ENCODE measurements around the gene TMEM129. TPM values are rescaled to one million over a fixed set of nuclear protein-coding genes. Genes with fewer than 3 reads are reported as not detected.

Gene TMEM129
- total and polyA plus RNA-seq, 2 experiments from 2014 or later = 137 to 174 TPM

- Histone ChIP-seq H3K27me3 (no peaks in the 10 kb centered on the region), H3K9me3 (ENCODE audit: low read depth) (no peaks in the 10 kb centered on the region), H3K4me1 (ENCODE audit: low read depth) (no peaks in the 10 kb centered on the region), H3K36me3 (no peaks in the 10 kb centered on the region), H3K27ac (no peak overlapping the region), H3K4me3 (no peak overlapping the region)
- no peak for DNase-seq (ENCODE audit: low read depth in 1 of 2, low spot score in 1 of 2)
- no peak for TF ChIP-seq CTCF (IDR thresholded peaks at IDR 0.05; ENCODE audit: low read depth, low read length)
These were observed 38.7 kb upstream of the TMEM129 start for GRCh38 chr4:1759818-1760223.

DNA sequence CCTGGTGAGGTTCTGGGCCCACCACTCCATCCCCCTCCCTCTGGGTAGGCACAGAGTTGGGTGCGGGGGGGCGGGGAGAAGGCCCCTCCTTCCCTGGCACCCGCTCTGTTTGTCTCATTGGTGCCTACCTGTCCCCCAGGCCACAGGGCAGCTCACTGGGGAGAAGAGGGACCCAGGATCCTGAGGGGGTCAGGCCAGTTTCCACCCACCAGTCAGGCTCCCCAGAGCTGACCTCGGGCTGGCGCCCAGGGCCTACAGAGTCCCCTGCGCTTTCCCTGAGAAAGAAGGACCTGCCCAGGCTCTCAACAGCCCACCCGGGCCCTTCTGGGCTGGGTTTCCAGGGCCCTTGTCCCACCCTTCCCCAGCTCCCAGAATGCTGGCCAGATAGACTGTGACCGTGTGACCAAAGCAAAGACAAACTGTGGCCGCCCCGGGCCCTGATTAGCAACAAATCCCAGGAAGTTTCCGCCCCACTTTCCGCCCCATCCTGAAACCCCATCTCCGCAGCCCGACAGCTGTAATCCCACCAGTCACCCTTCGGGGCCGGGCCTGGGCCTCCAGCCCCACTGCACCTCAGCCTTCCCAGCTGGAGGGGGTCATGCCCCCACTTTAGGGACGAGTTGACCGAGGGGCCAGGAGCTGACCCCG lies 38.2 kb upstream of the TMEM129 start:
- no peak for DNase-seq (ENCODE audit: low read depth in 1 of 2, low spot score in 1 of 2)
- H3K36me3 ChIP-seq = no peaks in the 10 kb centered on the region
- H3K27ac ChIP-seq = no peak overlapping the region
- no peaks in the 10 kb centered on the region for H3K9me3 ChIP-seq (ENCODE audit: low read depth)
- no peaks in the 10 kb centered on the region for H3K4me1 ChIP-seq (ENCODE audit: low read depth)
- H3K27me3 ChIP-seq = no peaks in the 10 kb centered on the region
- no peak for TF ChIP-seq CTCF (IDR thresholded peaks at IDR 0.05; ENCODE audit: low read depth, low read length)
- no peak overlapping the region for H3K4me3 ChIP-seq

DNA sequence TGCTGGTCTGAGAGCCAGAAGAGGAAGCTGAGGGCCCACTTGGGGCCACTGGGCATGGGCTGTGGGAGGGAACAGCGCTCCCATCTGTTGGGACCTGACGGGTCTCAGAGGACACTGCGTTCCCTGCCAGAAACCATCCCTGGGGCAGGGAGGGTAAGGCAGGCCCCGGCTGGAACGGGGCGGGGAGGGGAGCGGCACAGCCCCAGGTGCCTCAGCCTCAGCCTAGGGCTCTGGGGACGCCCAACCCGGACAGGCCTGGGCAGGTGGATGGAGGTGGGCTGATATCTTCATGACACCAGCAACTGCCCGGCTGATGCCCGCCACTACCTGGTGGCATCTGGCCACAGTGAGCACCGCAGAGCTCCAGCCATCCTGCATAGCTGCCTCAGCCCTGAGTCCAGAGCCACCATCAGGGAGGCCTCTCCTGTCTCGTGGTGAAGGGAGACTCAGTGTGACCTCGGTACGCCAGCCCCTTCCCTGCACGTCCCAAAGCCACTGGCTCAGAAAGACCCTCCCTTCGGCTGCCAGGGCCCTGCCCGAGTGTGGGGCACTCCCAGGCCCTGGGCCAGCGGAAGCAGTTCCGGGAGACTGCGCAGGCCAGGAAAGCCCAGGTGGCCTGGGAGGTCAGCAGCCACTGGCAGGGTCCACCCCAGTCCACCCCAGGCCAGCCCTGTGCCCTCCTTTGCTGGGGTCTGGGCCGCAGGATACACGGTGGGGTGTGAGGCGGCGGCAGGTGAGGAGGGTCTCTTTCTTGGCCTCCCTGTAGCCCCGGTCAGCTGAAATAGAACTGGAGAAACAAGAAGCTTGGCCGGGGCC lies 37.4 kb upstream of the TMEM129 start:
- Histone ChIP-seq H3K36me3 (no peaks in the 10 kb centered on the region), H3K4me1 (ENCODE audit: low read depth) (peaks cover 7% of the 10 kb centered on the region), H3K27ac (no peak overlapping the region), H3K27me3 (no peaks in the 10 kb centered on the region), H3K4me3 (no peak overlapping the region), H3K9me3 (ENCODE audit: low read depth) (no peaks in the 10 kb centered on the region)
- DNase-seq (ENCODE audit: low read depth in 1 of 2, low spot score in 1 of 2) = no peak
- no peak for TF ChIP-seq CTCF (IDR thresholded peaks at IDR 0.05; ENCODE audit: low read depth, low read length)

- no peaks in the 10 kb centered on the region for H3K36me3 ChIP-seq
- no peak overlapping the region for H3K4me3 ChIP-seq
- no peak overlapping the region for H3K27ac ChIP-seq
- H3K27me3 ChIP-seq = no peaks in the 10 kb centered on the region
- peaks cover 11% of the 10 kb centered on the region for H3K4me1 ChIP-seq (ENCODE audit: low read depth)
- no peak for TF ChIP-seq CTCF (IDR thresholded peaks at IDR 0.05; ENCODE audit: low read depth, low read length)
- no peaks in the 10 kb centered on the region for H3K9me3 ChIP-seq (ENCODE audit: low read depth)
- no peak for DNase-seq (ENCODE audit: low read depth in 1 of 2, low spot score in 1 of 2)
These were observed 36.7 kb upstream of the TMEM129 start for GRCh38 chr4:1757836-1758235.

DNA sequence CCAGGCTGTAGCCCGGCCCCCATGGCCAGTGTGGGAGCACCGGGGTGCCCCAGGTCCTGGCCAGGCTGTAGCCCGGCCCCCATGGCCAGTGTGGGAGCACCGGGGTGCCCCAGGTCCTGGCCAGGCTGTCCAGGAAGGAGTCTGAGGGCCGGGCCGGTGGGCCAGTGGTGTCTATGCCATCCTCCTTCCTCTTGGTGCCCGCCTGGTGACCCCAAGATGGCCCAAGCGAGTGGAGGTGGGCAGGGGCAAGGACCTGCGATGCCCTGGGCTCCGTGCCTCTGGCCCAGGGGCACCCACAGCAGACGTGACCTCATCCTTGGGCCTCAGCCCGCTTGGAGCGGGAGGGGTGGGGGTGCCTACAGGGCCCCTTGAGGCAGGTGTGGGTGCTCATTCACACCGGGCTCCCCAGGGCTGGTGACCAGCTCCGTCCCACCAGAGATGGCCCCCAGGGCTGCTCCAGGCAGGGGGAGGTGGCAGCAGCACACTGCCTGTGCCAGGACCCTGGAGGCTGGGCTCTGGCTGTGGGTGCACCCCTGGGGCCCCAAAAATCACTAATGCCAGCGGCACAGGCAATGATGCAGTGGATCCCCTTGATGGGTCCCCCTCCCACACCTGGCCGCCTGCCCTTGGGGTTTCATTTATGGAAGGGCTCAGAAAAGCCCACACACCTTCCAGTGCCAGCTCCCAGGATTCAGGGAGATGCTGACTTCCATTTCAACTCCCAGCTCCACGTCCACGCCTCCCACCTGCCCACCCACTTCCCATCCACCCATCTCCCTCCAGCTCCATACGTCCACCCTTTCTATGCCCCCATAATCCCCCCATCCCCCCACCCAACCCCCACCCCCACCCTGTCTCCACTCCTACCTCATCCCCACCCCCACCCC lies 36.0 kb upstream of the TMEM129 start:
- Histone ChIP-seq H3K27ac (no peak overlapping the region), H3K4me1 (ENCODE audit: low read depth) (peaks cover 11% of the 10 kb centered on the region), H3K36me3 (no peaks in the 10 kb centered on the region), H3K9me3 (ENCODE audit: low read depth) (no peaks in the 10 kb centered on the region), H3K27me3 (no peaks in the 10 kb centered on the region), H3K4me3 (no peak overlapping the region)
- no peak for TF ChIP-seq CTCF (IDR thresholded peaks at IDR 0.05; ENCODE audit: low read depth, low read length)
- no peak for DNase-seq (ENCODE audit: low read depth in 1 of 2, low spot score in 1 of 2)
